HG03378 (cell line): ENCODE measurements around the gene KLF13.

Experiments used
- ATAC-seq: cut with Tn5 transposase; IDR thresholded peaks from one replicate; pipeline ENCODE4 v1.9.1; 2021; ENCODE audit warnings: mild to moderate bottlenecking, moderate library complexity; ENCODE audit not compliant: unreplicated experiment

The KLF13 gene

DNA sequence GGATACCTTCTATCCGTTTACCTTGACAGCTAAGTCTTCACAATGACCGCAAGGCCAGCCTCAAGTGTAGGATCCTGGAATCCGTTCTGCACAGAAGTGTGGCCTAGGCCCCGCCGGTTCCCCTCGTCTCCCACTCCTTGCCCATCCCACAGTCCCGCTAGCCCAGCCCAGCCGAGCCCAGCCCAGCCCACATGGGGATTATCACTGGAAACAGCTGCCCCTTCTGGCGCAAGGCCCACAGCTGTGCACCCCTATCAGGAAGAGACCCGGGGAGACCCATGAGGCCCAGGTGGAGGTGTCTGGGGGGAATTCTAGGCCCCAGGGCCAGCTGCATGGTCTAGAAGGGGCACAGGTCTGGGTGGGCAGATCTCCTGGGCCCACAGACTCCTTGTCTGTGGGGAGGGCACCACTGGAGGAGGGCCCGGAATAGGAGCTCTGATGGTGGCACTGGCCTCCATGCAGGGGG is 27.9 kb upstream of the KLF13 start:
- no peak for ATAC-seq

DNA sequence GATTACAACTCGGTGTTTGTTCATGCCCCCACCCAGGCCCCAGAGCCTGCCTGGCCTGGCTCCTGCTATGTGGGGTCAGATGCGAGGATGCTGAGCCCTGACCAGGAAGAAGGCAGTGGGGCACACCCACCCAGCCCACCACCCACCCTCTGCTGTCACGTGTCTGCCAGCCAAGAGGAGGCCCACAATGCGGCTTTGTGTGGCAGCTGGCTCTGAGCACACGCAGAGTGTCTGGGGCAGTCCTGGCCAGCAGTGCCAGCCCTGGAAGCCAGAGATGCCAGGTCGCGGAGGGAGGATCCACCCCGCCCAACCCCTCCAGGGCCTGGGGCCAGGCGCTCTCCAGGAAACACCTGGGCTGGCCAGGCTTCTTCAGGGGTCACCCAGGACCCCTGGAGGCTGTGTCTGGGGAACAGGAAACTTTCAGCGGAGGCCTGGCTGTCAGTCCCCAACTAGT is 26.4 kb upstream of the KLF13 start:
- ATAC-seq: no peak

DNA sequence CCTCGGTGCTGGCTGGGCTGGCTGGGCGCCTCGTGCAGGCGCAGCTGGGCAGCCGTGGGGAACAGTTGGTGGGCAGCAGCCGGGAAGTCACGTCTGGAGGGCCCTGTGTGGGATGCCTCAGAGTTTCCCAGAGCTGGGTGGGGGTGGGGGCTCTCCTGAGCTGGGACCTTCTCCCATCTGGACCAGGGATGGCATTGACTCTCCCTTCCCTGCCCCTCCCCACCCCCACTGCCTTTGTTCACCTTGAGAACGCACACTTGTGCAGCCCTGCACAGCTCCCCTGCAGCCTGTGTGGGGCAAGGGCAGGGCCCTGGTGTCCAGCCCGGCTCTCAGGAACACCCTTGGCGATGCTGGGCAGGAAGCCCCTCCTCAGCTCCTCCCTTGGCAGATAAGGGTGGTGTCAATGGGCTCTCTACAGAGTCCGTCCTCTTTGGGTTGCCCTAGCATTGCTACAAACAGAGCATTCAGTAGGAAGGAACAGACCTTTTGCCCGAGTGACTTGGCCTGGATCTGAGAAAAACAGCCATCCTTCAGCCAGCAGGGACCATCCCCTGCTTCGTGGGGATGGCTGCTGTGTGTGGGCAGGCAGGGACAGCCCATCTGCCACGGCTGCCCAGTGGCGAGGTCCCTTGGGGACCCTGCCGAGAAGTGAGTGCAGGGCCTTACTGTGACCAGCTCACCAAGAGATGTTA is 25.5 kb upstream of the KLF13 start:
- ATAC-seq: no peak

DNA sequence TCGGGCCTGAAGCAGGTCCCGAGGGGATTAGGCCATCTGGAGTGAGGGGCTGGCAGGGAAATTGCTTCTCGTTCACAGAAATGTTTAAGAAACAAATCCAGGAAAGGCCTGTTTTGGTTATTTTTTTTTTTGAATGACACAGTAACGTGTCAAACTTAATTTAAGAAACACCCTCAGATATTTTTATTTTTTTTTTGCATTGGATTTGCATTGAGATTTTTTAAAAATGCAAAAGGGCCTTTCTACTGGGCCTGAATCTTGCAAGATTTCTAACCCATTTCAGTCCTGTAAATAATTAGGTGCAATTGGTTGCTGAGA is 25.0 kb upstream of the KLF13 start:
- no peak for ATAC-seq

DNA sequence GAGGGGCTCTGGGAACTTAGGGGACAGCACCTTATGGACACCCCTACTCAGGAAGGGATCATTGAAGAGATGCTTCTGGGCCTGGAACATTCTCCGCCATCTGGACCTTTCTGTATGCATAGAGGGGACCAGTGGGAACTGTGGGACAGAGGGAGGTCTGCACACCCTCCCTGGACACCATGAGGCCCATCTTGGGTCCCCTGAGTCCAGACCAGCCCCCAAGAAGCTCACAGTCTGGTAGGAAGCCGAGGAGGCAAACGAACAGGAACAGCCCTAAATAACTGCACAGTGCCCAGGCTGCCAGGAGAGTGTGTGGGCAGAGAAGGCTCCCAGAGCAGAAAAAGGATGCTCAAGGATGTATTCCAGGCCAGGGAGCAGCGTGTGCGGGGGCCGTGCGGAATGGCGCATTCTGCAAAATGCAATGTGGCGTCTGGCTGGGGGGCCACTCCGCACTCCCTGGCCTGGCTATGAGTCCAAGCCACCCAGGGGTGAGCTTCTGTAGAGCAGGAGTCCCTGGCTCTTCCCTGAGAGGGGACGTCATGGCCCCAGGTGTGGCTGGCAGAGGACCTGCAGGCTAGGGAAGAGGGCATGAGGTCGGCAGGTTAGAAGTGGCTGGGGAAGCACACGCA is 24.5 kb upstream of the KLF13 start:
- ATAC-seq: no peak

DNA sequence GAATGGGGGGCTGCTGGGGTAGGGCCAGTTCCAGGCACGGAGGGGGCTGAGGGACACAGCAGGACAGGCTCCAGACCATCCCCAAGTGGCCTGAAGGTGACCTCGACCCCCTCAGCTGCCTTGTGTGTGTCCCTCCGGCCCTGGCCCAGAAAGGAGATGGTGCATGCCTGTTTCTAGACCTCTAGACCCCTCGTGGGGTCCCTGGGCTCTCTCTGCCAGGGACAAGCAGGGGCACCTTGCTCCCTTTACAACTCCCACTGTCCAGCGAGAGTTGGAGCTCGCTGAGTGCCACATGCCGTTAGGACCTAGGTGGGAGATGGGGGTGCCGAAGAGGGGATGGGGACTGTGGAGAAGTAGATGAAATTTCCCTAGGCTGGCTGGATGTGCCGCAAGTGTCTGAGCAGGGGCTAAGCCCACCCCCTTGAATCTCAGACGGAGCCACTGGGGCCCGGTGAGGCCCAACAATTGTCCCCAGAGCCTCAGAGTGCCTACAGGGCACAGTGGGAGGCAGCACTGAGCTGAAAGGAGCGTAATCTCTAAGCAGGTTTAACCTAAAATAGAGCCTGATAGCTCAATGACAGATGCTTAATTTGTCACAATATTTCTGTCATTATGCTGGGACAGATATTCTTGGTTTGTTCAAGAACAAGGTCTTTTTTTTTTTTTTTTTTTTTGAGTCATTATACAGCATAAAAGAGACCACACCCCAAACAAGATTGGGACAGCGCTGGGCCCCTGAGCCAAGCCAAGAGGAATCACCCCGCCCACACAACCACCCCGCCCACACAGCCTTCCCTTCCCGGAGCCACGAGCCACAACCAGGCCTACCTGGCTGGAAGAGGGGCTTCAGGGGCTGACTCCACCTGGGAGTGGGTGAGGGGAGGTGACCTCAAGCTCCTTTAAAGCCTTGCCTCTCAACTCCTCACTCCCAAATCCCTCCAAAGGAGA is 23.6 kb upstream of the KLF13 start:
- no peak for ATAC-seq

DNA sequence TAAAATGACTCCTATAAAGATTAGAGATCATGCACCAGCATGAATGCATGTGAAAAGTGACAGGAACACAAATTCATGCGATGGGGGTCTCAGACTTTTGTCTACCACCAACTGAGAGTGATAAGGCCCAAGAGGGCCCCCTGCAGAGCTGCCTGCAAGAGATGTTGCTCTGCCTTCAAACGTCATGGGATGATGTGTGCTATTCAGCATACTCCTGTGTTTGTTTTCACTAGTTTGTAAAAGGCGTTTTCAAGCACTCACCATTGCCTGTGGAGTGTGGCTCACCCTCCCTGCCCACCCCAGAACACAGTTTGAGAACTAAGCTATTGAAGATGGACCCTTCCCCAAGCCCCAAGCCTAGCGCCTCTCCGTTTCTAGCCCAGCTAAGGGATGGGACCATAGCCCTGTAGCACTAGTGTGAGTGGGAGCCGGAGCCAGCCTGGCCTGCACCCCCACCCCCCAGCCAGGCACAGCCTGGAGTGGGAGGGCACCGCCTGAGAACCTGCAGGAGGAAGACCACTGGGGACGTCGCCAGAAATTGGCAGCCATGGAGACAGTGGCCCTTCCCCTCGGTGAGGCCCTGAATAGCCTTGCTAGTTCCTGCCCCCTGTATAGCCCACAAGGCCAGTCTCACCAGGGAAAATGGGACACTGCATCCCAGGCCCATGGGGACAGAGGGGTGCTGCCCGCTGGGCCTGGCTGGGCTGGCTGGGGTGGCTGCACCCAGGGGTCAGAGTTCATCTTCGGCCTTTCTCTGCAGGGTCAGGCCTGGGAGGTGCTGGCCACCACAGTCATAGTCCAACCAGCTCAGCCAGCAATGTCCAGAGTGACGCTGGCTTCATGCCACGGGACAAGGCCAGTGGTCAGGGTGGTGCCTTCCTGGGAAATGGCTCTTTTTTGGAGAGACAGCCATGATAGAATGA is 22.6 kb upstream of the KLF13 start:
- no peak for ATAC-seq

DNA sequence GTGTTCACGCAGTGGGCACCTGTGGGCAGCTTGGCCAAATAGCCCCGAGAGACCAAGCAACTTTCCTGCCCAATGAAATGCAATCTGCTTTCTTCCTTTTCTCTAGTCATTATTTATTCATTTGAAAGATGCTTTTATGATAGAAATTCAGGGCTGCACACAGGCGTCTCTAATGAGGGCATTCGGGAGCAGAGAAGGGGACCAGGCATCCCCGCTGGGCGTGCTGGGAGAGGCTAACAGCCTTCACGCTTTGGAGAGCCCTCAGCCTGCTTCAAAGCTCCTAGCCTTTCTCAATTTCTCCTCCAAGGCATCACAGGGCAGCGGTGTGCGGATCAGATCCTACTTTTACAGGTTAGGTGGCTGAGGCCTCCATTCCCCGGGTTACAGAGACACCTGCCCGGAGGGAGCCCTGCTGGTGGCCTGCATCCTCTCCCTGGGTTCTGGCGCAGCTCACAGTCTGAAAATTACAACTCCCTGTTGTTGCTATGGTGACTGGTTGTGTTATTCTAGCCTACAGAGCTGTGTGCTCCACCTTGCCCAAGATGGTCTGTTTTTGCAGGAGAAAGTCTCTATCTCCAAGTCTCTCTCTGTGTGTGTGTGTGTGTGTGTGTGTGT is 21.8 kb upstream of the KLF13 start:
- ATAC-seq: no peak

DNA sequence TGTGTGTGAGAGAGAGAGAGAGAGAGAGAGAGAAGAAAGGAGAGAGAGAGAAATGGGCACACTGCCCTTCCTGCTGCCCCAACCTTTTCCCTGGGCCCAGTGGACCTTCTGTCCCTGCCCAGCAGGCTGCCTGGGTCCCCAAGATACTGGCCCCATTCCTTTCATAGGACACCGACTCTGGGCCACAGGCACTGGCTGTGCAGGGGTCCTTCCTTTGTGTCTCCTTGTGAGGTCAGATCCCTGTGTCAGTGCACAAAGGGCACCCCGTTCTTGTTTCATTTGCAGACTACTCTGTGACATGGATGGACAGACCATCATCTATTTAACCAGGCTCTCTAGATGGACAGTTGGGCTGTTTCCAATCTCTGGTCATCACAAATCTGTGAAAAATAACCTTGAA is 21.3 kb upstream of the KLF13 start:
- ATAC-seq: no peak

DNA sequence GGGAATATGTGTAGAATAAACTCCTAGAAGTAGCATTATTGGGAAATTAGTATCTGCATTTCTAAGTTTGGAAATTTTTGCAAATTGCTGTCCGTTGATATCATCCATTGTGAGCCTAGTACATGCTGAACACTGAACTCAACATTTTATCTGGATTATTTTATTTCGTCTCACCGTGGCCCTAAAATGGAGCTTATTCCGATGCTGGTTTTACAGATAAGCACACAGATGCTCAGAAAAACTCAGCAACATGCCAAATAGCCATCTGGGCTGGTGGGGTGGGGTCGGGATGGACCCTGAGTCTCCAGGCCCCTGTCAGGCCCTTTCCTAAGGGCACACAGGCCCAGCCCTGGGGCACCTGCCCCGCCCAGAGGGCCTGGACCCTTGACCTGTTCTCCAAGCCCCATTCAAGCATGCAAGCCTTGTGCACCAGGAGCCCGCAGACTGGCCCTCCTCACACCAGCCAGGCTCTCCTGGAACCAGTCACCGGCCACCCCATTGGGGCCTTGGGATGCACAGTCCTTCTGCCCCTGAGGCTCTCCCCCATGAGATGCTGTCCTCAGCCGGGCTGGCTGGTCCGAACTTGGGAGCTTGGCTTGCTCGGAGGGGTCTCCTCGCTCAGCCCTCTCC is 20.7 kb upstream of the KLF13 start:
- no peak for ATAC-seq

DNA sequence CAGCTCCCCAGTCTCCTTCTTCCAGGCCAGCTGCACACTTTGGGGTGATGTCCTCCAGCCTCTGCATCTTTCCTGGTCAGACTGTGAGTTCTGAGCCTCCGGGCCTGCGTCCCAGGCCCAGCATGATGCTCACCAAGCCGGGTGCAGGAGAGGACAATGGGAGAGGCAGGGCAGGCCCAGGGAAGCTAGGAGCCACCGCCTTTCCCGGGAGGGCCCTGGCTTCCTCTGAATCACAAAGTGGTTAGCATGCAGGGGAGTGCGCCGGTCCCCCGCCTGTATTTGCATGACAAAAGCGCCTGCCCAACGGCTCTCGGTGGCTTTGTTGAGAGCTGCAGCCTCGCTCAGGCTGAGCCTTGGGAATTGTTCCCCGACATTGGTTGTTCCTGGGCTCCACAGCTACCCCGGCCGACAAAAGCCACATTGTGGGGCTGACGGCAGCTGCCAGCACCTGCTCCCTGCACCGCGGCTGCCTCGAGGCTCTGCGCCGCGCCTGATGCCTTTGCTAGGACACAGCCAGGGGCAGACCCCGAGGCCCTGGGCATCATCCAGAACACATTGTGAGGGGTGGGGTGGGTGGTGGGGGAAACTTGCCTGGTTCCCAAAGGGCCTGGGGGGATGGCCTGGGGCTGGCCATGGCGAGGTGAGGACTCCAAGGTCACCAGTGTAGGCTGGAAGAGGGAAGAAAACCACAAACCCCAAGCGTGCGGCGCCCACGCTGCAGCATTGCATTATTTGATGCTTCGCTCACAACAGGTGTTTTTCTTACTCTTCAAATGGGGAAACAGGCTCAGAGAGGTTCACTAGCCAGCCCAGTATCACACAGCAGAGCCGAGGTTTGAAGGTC is 20.0 kb upstream of the KLF13 start:
- ATAC-seq: no peak

DNA sequence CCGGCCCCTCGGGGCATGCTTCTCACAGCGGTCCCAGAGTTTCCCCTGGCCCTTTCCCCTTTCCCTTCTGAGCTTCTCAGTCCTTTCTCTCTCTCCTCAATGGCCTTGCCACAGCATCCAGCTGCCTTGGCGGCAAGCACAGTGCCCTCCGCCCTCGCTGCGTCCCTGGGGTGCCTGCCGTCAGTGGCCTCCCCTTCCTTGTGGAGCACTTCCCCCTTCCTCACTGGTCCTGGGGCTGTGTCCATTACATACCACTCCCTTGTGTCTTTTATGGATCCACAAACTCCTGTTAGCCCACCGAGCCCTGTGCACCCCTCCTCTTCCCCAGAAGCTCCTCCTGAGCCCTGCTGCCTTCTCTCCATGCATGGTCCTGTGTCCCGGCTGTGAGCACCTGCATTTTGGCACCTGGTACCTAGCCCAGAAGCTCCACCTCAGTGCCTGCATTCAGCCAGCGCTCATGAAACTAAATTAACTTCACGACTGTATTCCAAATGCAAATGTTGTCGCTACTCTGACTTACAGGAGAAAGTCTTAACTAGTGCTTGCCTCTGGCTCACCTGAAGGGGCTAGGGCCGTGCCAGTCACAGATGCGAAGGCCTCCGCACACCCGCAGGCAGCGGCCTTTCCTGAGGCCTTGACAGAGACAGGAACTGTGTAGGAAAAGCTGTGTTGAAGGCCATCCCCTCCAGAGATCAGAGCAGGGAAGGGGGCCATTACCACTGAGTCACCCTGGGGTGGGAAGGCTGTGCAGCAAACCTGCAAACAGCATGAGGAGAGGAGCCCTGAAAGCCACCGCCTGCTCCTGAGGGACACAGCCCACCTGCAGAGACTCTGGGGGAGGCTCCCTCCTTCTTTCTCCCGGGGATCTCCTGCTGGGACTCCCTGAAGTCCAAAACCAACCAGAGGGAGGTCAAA is 19.1 kb upstream of the KLF13 start:
- no peak for ATAC-seq

DNA sequence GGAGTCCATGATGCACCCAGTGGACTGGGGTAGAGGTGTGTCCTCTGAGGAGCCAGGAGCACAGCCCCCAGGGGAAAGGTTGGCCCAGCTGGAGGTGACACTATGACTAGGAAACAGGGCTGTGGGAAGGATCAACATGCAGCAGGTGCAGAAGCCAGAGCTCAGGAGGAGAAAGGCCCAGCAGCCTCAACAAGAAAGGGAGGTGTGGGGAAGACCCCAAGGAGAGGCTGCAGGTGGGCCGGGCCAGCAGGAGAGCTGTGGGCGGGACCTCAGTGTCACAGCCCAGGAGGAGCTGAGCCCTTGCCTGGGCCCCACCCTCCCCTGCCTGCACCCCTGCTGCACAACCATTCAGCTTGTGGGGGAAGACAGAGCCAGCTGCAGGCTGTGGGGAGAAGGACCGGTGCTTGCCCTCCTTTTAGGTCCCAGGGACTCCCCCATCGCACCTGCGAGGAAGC is 18.4 kb upstream of the KLF13 start:
- no peak for ATAC-seq

DNA sequence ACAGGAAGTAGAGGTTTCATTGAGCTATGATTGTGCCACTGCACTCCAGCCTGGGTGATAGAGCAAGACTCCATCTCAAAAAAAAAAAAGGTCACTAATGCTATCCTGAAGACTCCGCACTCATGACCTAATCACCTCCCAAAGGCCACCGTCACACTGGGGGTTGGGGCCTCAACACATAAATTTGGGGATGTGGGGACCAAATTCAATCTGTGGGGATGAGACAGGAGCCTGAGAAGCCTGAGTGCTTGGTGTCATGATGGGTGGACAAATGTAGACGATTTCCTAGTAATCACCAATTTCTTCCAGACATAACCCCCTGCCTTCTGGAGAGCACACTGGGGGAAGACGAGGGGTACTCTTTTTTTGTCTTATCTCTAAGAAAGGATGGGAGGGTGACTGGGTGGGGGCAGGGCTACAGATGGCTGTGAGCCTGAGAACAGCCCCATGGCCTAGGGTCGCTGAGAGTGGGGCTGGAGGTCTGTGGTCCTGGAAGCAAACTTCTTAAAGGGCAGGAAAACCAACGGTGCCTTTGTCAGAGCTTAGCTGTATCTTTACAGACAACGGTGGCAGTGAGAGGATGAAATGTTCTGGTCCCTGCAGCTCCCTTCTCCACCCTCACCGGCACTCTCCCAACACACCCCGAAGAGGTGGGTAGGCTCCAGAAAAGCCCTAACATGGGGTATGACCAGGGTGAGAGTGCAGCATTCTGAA is 16.6 kb upstream of the KLF13 start:
- no peak for ATAC-seq

DNA sequence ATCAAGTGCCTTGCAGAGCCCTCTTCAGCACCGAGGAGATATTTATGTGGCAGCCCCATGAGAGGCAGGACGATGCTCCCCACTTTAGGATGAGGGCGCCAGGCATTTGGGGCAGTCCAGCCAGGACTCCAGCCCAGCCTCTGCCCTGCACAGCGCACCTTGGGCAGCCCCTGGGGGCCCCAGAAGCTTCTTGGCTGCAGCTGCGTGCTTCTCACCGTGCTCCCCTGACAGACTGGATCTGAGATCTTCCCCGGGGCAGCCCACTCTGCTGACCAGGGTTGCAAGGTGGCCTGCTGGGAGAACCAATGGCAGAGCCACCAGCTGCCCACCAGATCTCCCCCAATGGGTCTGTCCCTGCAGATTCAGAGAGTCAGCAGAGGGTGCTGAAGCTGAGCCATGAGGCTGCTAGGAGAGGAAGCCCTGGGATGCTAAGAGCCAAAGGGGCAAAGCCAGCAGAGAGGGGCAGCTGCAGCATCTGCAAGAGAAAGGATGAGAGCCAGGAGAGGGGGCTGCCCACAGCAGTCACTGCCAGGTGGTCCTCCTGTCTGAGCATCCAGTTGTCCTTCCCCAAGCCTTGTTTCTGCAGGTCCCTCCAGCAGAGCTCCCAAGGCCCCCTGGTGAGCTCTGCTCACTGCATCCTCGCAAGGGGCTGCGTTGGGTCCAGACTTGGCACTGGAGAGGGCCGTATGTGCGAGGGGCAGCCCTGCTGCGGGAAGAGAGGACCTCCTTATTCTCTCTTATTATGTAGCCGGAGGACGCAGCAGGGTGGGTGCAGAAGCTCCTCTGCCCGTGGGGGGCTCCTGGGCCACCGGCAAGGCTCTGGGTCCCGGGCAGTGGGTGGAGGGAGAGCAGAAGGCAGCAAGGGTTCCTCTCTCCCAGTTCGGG is 14.7 kb upstream of the KLF13 start:
- ATAC-seq: no peak

DNA sequence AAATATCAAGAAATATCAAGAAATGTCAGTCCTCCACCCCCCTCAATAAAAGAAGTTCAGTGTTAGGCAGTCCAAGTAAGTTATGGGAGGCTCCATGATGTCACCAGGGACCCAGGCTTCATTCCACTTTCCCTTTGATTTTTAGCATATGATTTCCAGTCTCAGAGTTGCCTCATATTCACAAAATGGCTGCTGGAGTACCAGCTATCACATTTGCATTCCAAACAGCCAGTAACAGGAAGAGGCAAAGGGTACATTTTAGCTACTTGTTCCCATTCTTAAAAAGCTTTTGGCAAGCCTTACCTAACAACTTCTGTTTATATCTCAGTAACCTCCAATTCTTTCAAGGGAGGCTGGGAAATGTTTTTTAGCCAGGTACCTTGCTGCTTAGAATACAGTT is 13.4 kb upstream of the KLF13 start:
- no peak for ATAC-seq
